Neural cell (in vitro differentiated cells): ENCODE data around the gene STIM1. TPM values are rescaled to one million over a fixed set of nuclear protein-coding genes. Genes with fewer than 3 reads are reported as not detected.

Experiments used
- polyA plus RNA-seq: library from polyadenylated mRNA; depleted of rRNA; stranded (reverse); fragments of >200 nt; gene quantifications from 2 replicates; pipeline ENCODE4 v1.2.3, GENCODE V29; 2014
- small RNA-seq, 3 experiments: library from RNA; depleted of rRNA; stranded (forward); fragments of <200 nt; gene quantifications; one replicate each; pipeline ENCODE3, GENCODE V24; 2012

STIM1 gene
- polyA plus RNA-seq, 1 donor from 2014 or later, result 14.5 TPM

Small RNAs within 50 kb of the gene (small RNA-seq; reads per million reads assigned to genes)
- gene AC087441.2 (0 reads per million in 3 experiments), gene RF00409 (0 reads per million in 3 experiments), gene RPS29P20 (0 reads per million in 3 experiments)

Other genes starting within 250 kb of the STIM1 start
- not detected in 2 replicates for gene ART5, start 213.7 kb upstream of the STIM1 start, polyA plus RNA-seq
- not detected in 2 replicates for gene ART1, start 210.5 kb upstream of the STIM1 start, polyA plus RNA-seq
- 1.8 and 4.9 TPM in 2 replicates for gene CHRNA10, start 184.3 kb upstream of the STIM1 start, polyA plus RNA-seq
- gene NUP98, start 58.1 kb upstream of the STIM1 start, polyA plus RNA-seq, result 28.9 and 45.5 TPM in 2 replicates
- gene PGAP2, start 47.1 kb upstream of the STIM1 start, polyA plus RNA-seq, result 30.1 and 32.0 TPM in 2 replicates
- gene RHOG, start 14.7 kb upstream of the STIM1 start, polyA plus RNA-seq, result not detected in 2 replicates
- gene RRM1, start 239.1 kb downstream of the STIM1 start, polyA plus RNA-seq, result 57.1 and 65.9 TPM in 2 replicates